IPS-11a (cell line): Measurements from ENCODE around the gene ARGLU1.

Source experiments
- H3K4me3 ChIP-seq: one replicate; pipeline ENCODE4 v1.5.1; 2013; ENCODE audit warnings: low read depth, low read length, control low read depth

Gene ARGLU1

GRCh38 chr13:106548064-106548696 is 19.8 kb downstream of the ARGLU1 start:
- no peak overlapping the region for H3K4me3 ChIP-seq

DNA sequence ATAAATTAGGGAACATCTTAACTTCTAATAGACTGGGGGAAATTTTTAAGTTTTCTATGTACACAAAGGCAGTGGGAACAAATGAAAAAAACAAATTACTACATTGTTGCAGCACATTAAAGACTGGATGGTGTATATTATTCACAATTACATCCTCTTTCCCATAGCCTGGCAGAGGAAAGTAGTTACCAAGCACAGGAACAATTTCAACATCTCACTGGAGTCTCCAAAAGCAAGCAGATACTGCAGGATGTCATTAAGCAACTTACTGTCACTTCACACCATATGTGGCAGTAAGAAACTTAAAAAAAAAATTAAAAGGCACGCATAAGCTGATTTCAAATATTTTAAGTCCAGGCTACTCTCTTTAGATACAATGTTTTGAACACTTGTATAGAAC is 26.1 kb downstream of the ARGLU1 start:
- H3K4me3 ChIP-seq, result no peak overlapping the region

DNA sequence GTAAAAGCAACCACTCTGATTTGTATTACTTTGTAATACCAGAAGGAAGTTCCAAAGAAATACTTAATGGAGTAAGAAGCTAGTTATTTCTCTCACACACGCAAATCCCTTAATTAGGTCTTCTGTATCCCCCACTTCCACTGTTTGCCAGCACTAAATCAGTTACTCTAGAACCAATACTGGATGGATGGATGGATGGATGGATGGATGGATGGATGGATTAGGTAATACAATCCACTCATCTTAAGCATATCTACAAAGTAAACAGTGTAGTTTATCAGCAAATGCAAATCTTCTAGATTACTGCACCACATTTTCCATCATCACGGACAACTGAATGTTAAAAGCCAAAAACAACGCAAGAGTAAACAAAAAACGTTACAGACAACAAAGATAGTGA is 27.3 kb downstream of the ARGLU1 start:
- no peak overlapping the region for H3K4me3 ChIP-seq

DNA sequence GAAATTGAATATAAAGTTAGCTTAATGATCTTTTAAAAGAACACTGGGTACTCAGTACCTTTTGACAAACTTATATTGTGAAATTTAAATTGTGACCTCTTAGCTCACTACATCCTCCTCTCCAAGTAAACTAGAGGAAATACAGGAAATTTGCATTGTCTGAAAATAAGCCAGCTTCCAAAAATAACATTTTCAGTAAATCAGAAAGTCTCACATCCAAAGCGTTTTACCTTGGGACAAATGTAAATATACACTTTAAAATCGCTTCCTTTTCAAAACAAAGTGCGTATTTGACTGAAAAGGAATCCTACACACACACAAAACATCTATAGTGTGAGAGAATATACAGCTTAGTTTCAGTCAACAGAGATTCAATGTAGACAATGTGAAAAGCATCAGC is 30.4 kb downstream of the ARGLU1 start:
- H3K4me3 ChIP-seq, result no peak overlapping the region

DNA sequence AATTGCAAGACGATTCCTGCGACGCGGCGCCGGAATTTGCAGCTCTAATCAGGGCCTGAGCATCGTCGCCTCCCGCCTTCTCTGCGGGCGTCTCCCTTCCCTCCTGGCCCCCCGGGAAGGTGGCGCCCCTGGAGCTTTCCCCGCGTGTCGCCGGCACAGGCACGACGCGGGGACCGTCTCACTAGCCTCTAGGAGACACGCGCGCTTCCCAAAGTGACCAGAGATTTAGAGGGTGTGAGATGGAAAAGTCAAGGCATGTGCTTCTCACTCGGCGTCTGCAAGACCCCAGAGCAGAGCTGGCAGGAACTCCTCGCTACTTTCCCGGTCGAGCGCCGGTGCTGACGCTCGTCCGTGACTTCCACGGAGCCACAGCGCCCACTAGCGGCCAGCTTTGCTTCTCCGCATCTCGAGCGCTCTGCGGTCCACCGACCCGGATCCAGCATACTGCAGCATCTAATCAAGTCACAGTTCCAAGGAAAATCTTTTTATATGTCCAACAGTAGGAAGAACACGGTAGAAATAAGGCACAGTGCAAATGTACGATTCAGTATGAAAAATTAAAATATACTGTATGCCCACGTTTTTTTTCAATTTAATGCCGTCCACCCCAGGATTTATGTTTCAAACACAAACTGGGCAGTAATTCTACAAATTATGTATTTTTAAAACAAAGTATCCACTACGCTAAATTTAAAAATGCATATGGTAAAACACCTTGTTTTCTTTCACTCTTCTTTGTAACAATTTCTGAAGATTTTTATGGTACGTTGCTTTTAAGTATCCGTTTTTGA is 31.5 kb downstream of the ARGLU1 start:
- H3K4me3 ChIP-seq, result peak overlapping the region; percentile 44

GRCh38 chr13:106535552-106536243 is 32.2 kb downstream of the ARGLU1 start, which contains the start of gene EFNB2:
EFNB2 (minus strand) TSS chr13:106535662; CDS start chr13:106534964, 698 bp downstream.
- peak within 1 kb of the TSS; percentile 73 for H3K4me3 ChIP-seq

GRCh38 chr13:106534639-106535551 is 33.0 kb downstream of the ARGLU1 start:
- H3K4me3 ChIP-seq, result peak overlapping the region; percentile 73

DNA sequence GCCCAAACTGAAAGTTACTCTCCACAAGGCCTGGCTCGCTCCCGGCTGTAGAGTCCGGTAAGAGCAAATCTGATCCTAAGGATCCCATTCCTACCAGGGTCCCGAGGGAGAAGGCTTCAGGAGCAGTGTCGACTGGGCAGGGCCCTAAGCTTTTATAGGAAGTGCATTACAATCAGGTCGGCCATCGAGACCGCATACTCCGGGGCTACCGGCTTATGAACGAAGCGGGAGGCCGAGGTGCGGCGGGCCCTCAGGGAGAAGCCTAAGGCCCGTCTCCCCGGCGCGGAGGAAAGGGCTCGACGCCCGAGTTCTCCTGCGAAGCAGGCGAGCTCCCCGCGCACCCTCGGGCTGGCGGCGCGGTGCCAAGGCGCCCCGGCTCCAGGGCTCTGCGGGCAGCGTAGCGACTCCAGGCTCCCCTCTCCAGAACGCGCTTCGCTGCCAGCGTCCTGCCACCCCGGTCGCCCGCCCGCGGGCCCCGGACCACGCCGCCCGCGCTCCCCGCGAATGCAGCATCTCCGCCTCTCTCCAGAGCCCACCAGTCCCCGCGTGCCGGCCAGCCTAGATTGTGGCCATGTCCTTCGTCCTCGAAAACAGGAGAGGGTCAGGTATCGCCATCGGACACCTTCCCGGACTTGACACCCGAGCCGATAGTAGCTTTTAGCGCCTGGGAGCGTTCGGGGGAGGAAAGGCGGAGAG is 33.8 kb downstream of the ARGLU1 start:
- H3K4me3 ChIP-seq, result peak overlapping the region; percentile 73

DNA sequence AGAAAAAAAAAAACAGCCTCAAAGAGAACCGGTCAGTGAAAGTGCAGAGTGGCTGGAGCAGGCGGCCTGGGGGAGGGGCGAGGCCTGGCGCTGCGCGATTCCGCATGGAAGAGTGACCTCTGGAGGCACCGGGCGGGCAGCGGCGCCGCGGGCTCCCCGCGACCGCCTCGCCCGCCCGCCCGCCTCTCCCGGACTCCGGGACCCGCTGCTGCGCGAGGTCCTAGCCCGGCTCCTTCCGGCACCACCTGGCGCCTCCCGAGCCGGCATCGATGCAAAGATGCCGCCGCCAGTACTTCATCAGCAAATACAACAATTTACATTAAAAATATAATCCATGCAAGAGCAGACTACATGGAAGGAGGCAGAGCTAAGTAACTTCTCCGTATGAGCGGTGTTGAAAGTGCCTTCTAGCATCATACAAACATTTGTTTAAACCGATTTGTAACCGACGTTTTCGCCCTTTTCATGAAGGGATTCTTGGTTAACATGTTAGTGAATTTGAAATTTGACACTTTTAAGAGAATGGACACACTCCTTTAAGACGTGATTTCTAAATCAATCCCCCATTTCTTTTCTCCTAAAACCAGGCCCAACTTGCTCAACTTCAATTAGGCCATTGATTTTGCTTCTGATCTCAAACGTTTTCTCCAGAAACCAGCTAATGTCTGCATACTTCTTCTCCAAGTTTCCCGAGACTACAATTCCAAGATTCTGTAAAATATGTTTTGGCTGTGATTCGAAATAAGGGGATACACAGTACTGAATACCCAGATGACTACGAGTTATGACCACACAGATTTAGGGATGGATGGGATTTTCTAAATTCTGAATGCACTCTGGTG is 34.6 kb downstream of the ARGLU1 start:
- peak overlapping the region; percentile 73 for H3K4me3 ChIP-seq

DNA sequence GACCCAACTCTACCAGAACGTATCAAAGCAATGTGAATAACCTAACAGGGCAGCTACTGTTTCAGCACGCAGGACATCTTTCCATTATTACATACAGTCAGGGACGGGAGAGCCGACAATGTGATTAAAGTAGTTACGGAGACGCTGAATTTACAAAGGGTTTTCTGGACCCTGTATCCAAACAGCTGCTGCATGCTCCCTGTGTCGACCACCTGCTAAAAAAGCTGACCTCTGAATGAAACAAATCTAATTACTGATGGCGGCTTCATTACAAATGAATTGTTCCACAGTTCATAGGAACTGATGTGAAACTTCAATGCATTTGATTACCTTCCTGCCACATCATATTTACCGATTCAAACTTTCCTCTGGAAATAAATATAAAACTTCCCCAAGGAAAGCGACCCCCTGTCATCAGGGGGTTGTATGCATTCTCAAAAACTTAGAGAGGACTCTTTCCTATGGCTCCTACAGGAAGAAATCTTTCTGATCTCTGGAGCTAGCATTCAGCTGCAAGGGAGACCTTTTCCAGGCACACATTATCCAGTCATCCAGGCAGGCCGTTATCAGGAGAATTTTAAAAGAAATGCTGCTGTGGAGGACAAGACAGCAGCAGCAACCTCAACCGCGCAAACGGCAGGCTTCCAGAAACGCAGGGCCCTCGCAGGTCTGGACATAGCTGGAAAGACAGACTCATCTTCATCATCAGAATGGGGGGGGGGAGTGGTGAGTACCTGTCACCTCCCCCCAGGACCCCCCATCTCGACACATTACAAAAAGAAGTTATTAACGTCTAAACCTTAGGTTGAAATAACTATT is 35.6 kb downstream of the ARGLU1 start:
- peak overlapping the region; percentile 33 for H3K4me3 ChIP-seq

GRCh38 chr13:106530980-106531481 is 36.9 kb downstream of the ARGLU1 start:
- H3K4me3 ChIP-seq, result no peak overlapping the region

GRCh38 chr13:106530171-106530851 is 37.6 kb downstream of the ARGLU1 start:
- H3K4me3 ChIP-seq, result no peak overlapping the region

- H3K4me3 ChIP-seq, result no peak overlapping the region
Observed at GRCh38 chr13:106529415-106530170, 38.3 kb downstream of the ARGLU1 start.

- no peak overlapping the region for H3K4me3 ChIP-seq
Observed at GRCh38 chr13:106528718-106529414, 39.1 kb downstream of the ARGLU1 start.

DNA sequence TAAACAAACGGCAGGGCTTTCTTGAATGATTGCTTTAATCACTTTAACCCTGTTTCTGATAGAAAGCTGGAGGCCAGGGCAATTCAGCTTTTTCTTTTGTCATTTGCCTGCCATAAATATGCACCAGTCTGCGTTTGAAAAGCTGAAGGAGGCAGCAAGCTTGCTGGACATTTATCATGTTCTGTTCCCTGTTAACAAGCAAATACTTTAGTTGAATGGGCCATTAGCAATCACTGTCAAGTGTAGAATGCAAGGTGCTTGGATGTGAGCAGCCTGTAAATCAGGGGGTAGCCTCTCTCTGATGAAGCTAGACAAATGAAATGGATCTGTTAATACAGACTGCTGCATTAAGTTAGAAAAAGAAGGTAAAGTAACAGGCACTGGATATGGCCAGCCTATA is 40.1 kb downstream of the ARGLU1 start:
- H3K4me3 ChIP-seq, result no peak overlapping the region

- no peak overlapping the region for H3K4me3 ChIP-seq
Observed at GRCh38 chr13:106527445-106527801, 40.5 kb downstream of the ARGLU1 start.
